ENCODE data around the gene DDHD1. TPM values are rescaled to one million over a fixed set of nuclear protein-coding genes. Genes with fewer than 3 reads are reported as not detected.

The DDHD1 gene
- total RNA-seq, 1 experiment from 2014 or later: 20.0 TPM

- DNase-seq (ENCODE audit: low spot score) (no peak), ATAC-seq (no peak)
- H3K4me3 Mint-ChIP-seq: no peak overlapping the region
- H3K4me1 Mint-ChIP-seq: no peaks in the 10 kb centered on the region
- TF ChIP-seq CTCF (IDR thresholded peaks at IDR 0.05) (no peak), KAT7 (CRISPR knock-in tag; IDR thresholded peaks at IDR 0.05; ENCODE audit: borderline replicate concordance) (no peak), IRF1 (CRISPR knock-in tag; IDR thresholded peaks at IDR 0.05) (no peak), ARID4B (CRISPR knock-in tag; IDR thresholded peaks at IDR 0.05; ENCODE audit: borderline replicate concordance) (no peak), MYBL2 (CRISPR knock-in tag; IDR thresholded peaks at IDR 0.05) (no peak), GTF2I (CRISPR knock-in tag; conservative IDR thresholded peaks at IDR 0.05) (no peak), ZNF396 (CRISPR knock-in tag; IDR thresholded peaks at IDR 0.05; ENCODE audit: borderline replicate concordance) (no peak), ESRRA (CRISPR knock-in tag; IDR thresholded peaks at IDR 0.05; ENCODE audit: borderline replicate concordance) (no peak), NFYB (CRISPR knock-in tag; conservative IDR thresholded peaks at IDR 0.05; ENCODE audit: low read depth) (no peak), AFF4 (CRISPR knock-in tag; IDR thresholded peaks at IDR 0.05; ENCODE audit: borderline replicate concordance) (no peak), ATF3 (CRISPR knock-in tag; conservative IDR thresholded peaks at IDR 0.05) (no peak), NFATC4 (CRISPR knock-in tag; IDR thresholded peaks at IDR 0.05) (no peak), EMX1 (CRISPR knock-in tag; IDR thresholded peaks at IDR 0.05) (no peak), ATF1 (CRISPR knock-in tag; IDR thresholded peaks at IDR 0.05) (no peak)
- H3K27ac Mint-ChIP-seq: no peak overlapping the region
- ChIA-PET POLR2A (no interaction called here), CTCF (no interaction called here)
- H3K27me3 Mint-ChIP-seq (ENCODE audit: low read depth): no peaks in the 10 kb centered on the region
- H3K9me3 Mint-ChIP-seq: peaks cover 6% of the 10 kb centered on the region; the same call in 1 of the 2 replicates
- peaks cover 31% of the 10 kb centered on the region for H3K36me3 Mint-ChIP-seq
Measured at GRCh38 chr14:53038629-53039028, 114.5 kb downstream of the DDHD1 start.

GRCh38 chr14:53037016-53037415 lies 116.1 kb downstream of the DDHD1 start:
- CTCF ChIA-PET: no interaction called here
- H3K27me3 Mint-ChIP-seq (ENCODE audit: low read depth): no peaks in the 10 kb centered on the region
- H3K36me3 Mint-ChIP-seq: peaks cover 26% of the 10 kb centered on the region
- ATAC-seq (no peak), DNase-seq (ENCODE audit: low spot score) (no peak)
- no peak overlapping the region for H3K4me3 Mint-ChIP-seq
- POLR2A ChIA-PET: no interaction called here
- peaks cover 6% of the 10 kb centered on the region; the same call in 1 of the 2 replicates for H3K9me3 Mint-ChIP-seq
- H3K4me1 Mint-ChIP-seq: no peaks in the 10 kb centered on the region
- no peak overlapping the region for H3K27ac Mint-ChIP-seq
- no peak for TF ChIP-seq ZSCAN18 (CRISPR knock-in tag; IDR thresholded peaks at IDR 0.05)
- no peak for TF ChIP-seq FOXP4 (CRISPR knock-in tag; IDR thresholded peaks at IDR 0.05)
- TF ChIP-seq PRDM15 (CRISPR knock-in tag; IDR thresholded peaks at IDR 0.05): no peak
